ENCODE results near the gene KRTAP9-6. TPM values are rescaled to one million over a fixed set of nuclear protein-coding genes. Genes with fewer than 3 reads are reported as not detected.
A peak's percentile ranks its signal among the peaks of the same experiment; 100 is the strongest.

Gene KRTAP9-6
- total and polyA plus RNA-seq, 2 donors (not counting 1 experiment from before 2014, with no cell fraction given), result not detected

DNA sequence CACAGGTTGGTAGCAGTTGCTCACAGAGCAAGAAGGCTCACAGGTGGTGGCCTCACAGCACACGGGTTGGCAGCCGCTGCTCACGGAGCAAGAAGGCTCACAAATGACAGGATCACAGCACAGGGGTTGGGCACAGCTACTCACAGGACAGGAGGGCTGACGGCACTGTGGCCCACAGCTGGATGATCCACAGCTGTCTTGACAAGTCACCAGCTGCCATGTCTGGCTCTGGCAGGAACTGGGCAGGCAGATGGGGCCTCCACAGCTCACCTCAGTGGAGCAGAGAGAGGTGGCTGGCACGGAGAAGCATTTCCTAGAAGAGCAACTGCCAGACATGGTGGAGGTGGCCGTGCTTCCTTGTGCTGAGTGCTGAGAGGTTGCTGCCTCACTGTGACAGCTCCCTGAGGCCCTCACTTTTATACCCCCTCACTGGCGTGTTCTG is 43.8 kb downstream of the KRTAP9-6 start, which contains the start of gene KRTAP16-1:
KRTAP16-1 (minus strand) TSS at position 392 of the 442 bp plus-strand sequence; CDS start at position 336, 56 bp downstream.
- H3K27me3 Mint-ChIP-seq, result peaks cover 1% of the 10 kb centered on the region
- H2AFZ ChIP-seq (ENCODE audit: insufficient read depth, low read depth, low read length, poor library complexity, severe bottlenecking), result peak within 1 kb of the TSS; percentile 58
- H3K9ac ChIP-seq (ENCODE audit: low read length), result peak within 1 kb of the TSS; percentile 40
- no peaks in the 10 kb centered on the region for H4K20me1 ChIP-seq (ENCODE audit: control insufficient read depth, insufficient read depth, low read length, poor library complexity, severe bottlenecking)
- intact Hi-C loops (cut with micrococcal nuclease), result loop anchor here (1.0 to 5.0 kb wide), 2 partner anchors 13 to 187 kb away; partner anchors contain the start of gene KRTAP4-12
- ChIA-PET POLR2A (interaction anchor here (0.6 to 1.4 kb wide), 2 partner anchors 470 to 490 kb away, joined by 3 to 9 read pairs; no protein-coding TSS in a partner anchor), CTCF (interaction anchor here (1.0 to 3.1 kb wide), 7 partner anchors 14 to 694 kb away, joined by 3 to 24 read pairs (median 4); no protein-coding TSS in a partner anchor)
- peak within 1 kb of the TSS in 4 of 5 experiments; percentile 13 to 36 (median 26) for H3K4me3 ChIP-seq (ENCODE audit: control extremely low read depth in 1 of 5, extremely low read depth in 1 of 5, insufficient read depth in 1 of 5, low read depth in 2 of 5, low read length in 4 of 5)
- H3K27ac ChIP-seq (ENCODE audit: low read length in 2 of 2), result peak within 1 kb of the TSS; percentile 86
- peaks cover 0 to 3% (median 0%) of the 10 kb centered on the region in 4 experiments for H3K27me3 ChIP-seq (replicated peaks in 1 of 4; ENCODE audit: control extremely low read depth in 1 of 4, control insufficient read depth in 3 of 4, insufficient read depth in 4 of 4, low read length in 3 of 4)
- peak within 1 kb of the TSS; percentile 78 for H3K4me3 Mint-ChIP-seq
- 6% methylated on average over 6 of the region's 7 CpGs for WGBS (ENCODE audit: insufficient coverage)
- peak within 1 kb of the TSS; percentile 69 for H3K4me2 ChIP-seq (replicated peaks; ENCODE audit: low read depth, low read length, poor library complexity, severe bottlenecking)
- no peak for TF ChIP-seq CTCF (IDR thresholded peaks at IDR 0.05)
- no peak for TF ChIP-seq EZH2 (IDR thresholded peaks at IDR 0.05; ENCODE audit: borderline replicate concordance, insufficient read depth, low read depth, low read length, poor library complexity, severe bottlenecking)
- H3K4me1 Mint-ChIP-seq, result peaks cover 41% of the 10 kb centered on the region
- no peaks in the 10 kb centered on the region for H3K36me3 ChIP-seq (replicated peaks in 1 of 2; ENCODE audit: control extremely low read depth in 1 of 2, control insufficient read depth in 1 of 2, extremely low read depth in 1 of 2, insufficient read depth in 2 of 2, low read length in 1 of 2)
- H3K9me3 Mint-ChIP-seq (ENCODE audit: insufficient read depth), result no peaks in the 10 kb centered on the region
- peaks cover 29 to 30% of the 10 kb centered on the region in 2 donors for H3K4me1 ChIP-seq (ENCODE audit: control insufficient read depth in 2 of 2, insufficient read depth in 2 of 2, low read length in 2 of 2)
- ATAC-seq (ENCODE audit: low read depth) (peak; percentile 31), DNase-seq (no peak)
- H3K79me2 ChIP-seq (ENCODE audit: control insufficient read depth, insufficient read depth, low read length), result no peaks in the 10 kb centered on the region
- H3K27ac Mint-ChIP-seq, result peak within 1 kb of the TSS; percentile 94
- H3K9me3 ChIP-seq (ENCODE audit: control extremely low read depth in 1 of 3, control insufficient read depth in 2 of 3, insufficient read depth in 1 of 3, low read length in 2 of 3), result no peaks in the 10 kb centered on the region

DNA sequence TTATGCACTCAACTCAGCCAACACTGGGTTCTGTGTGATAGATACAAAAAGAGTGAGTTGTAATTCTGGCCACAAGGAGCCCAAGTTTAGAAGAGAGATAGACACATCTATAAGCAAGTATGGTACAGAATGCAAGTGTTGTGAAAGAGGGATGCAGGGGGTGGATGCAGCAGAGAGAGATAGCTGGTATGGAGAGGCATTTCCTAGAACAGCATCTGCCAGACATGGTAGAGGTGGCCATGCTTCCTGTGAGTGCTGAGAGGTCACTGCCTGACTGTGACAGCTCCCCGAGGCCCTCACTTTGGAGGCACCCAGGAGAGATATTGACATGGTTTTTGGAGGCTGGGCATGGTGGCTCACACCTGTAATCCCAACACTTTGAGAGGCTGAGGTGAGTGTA is 45.9 kb downstream of the KRTAP9-6 start:
- Histone ChIP-seq H3K4me1 (ENCODE audit: control insufficient read depth in 2 of 2, insufficient read depth in 2 of 2, low read length in 2 of 2) (peaks cover 29 to 30% of the 10 kb centered on the region in 2 donors), H3K4me3 (ENCODE audit: control extremely low read depth in 1 of 5, extremely low read depth in 1 of 5, insufficient read depth in 1 of 5, low read depth in 2 of 5, low read length in 4 of 5) (no peak overlapping the region), H3K9me3 (ENCODE audit: control extremely low read depth in 1 of 3, control insufficient read depth in 2 of 3, insufficient read depth in 1 of 3, low read length in 2 of 3) (no peaks in the 10 kb centered on the region), H3K4me2 (replicated peaks; ENCODE audit: low read depth, low read length, poor library complexity, severe bottlenecking) (no peak overlapping the region), H3K9ac (ENCODE audit: low read length) (no peak overlapping the region), H3K36me3 (replicated peaks in 1 of 2; ENCODE audit: control extremely low read depth in 1 of 2, control insufficient read depth in 1 of 2, extremely low read depth in 1 of 2, insufficient read depth in 2 of 2, low read length in 1 of 2) (no peaks in the 10 kb centered on the region), H3K27me3 (replicated peaks in 1 of 4; ENCODE audit: control extremely low read depth in 1 of 4, control insufficient read depth in 3 of 4, insufficient read depth in 4 of 4, low read length in 3 of 4) (peaks cover 0 to 3% (median 0%) of the 10 kb centered on the region in 4 experiments), H2AFZ (ENCODE audit: insufficient read depth, low read depth, low read length, poor library complexity, severe bottlenecking) (no peak overlapping the region), H3K79me2 (ENCODE audit: control insufficient read depth, insufficient read depth, low read length) (no peaks in the 10 kb centered on the region), H3K27ac (ENCODE audit: low read length in 2 of 2) (no peak overlapping the region), H4K20me1 (ENCODE audit: control insufficient read depth, insufficient read depth, low read length, poor library complexity, severe bottlenecking) (no peaks in the 10 kb centered on the region)
- CTCF ChIA-PET, result interaction anchor here (1.6 kb wide), 1 partner anchor 11 kb away, joined by 5 read pairs; no protein-coding TSS in a partner anchor
- Mint-ChIP-seq H3K27ac (no peak overlapping the region), H3K27me3 (peaks cover 9% of the 10 kb centered on the region), H3K9me3 (ENCODE audit: insufficient read depth) (no peaks in the 10 kb centered on the region), H3K4me1 (peaks cover 36% of the 10 kb centered on the region), H3K4me3 (no peak overlapping the region)
- POLR2A ChIA-PET, result no interaction called here
- intact Hi-C loops (cut with micrococcal nuclease), result no loop called here
- no peak for ATAC-seq (ENCODE audit: low read depth)
- WGBS (ENCODE audit: insufficient coverage), result 86% methylated on average over 1 of the region's 1 CpG
- DNase-seq, result no peak
- TF ChIP-seq EZH2 (IDR thresholded peaks at IDR 0.05; ENCODE audit: borderline replicate concordance, insufficient read depth, low read depth, low read length, poor library complexity, severe bottlenecking) (no peak), CTCF (IDR thresholded peaks at IDR 0.05) (no peak)
